HEK293 (cell line): ENCODE data around the gene LSM10.

Experiments used
- BCL11B ChIP-seq: fragments of 450-650 bp; formaldehyde crosslinking; IDR thresholded peaks from 2 replicates; pipeline ENCODE4 v1.5.1; 2016; ENCODE audit warnings: low read depth, missing biosample characterization, missing genetic modification characterization
- GLI2 ChIP-seq: fragments of 450-650 bp; formaldehyde crosslinking; IDR thresholded peaks from 2 replicates; pipeline ENCODE4; 2017; ENCODE audit warnings: missing biosample characterization, missing genetic modification characterization, low read depth, borderline replicate concordance
- IKZF3 ChIP-seq: fragments of 450-650 bp; IDR thresholded peaks from 2 replicates; pipeline ENCODE4 v1.5.0; 2018; ENCODE audit warnings: missing biosample characterization, mild to moderate bottlenecking, missing genetic modification characterization, moderate library complexity
- KLF16 ChIP-seq: fragments of 450-650 bp; formaldehyde crosslinking; IDR thresholded peaks from 2 replicates; pipeline ENCODE4 v1.5.1; 2017; ENCODE audit warnings: missing biosample characterization, missing genetic modification characterization
- OSR2 ChIP-seq: fragments of 450-650 bp; formaldehyde crosslinking; IDR thresholded peaks from 2 replicates; pipeline ENCODE4 v1.5.1; 2016; ENCODE audit warnings: missing biosample characterization, missing genetic modification characterization
- ZBTB7A ChIP-seq: fragments of 450-650 bp; formaldehyde crosslinking; IDR thresholded peaks from 2 replicates; pipeline ENCODE4 v1.5.1; 2016; ENCODE audit warnings: low read depth, missing biosample characterization, missing genetic modification characterization
- ZFP3 ChIP-seq: fragments of 450-650 bp; formaldehyde crosslinking; IDR thresholded peaks from 2 replicates; pipeline ENCODE4 v1.5.1; 2016; ENCODE audit warnings: low read depth, missing biosample characterization, missing genetic modification characterization
- ZIC2 ChIP-seq: fragments of 450-650 bp; formaldehyde crosslinking; IDR thresholded peaks from 2 replicates; pipeline ENCODE4 v1.5.1; 2016; ENCODE audit warnings: missing biosample characterization, missing genetic modification characterization
- ZNF184 ChIP-seq: fragments of 450-650 bp; IDR thresholded peaks from 2 replicates; pipeline ENCODE4 v1.5.1; 2018; ENCODE audit warnings: missing biosample characterization, mild to moderate bottlenecking, missing genetic modification characterization
- ZNF211 ChIP-seq: fragments of 450-650 bp; formaldehyde crosslinking; IDR thresholded peaks from 2 replicates; pipeline ENCODE4 v1.5.1; 2016; ENCODE audit warnings: low read depth, missing biosample characterization, missing genetic modification characterization
- ZNF391 ChIP-seq: fragments of 450-650 bp; formaldehyde crosslinking; IDR thresholded peaks from 2 replicates; pipeline ENCODE4 v1.5.1; 2016; ENCODE audit warnings: low read depth, missing biosample characterization, missing genetic modification characterization, borderline replicate concordance
- ZNF394 ChIP-seq: fragments of 450-650 bp; formaldehyde crosslinking; IDR thresholded peaks from 2 replicates; pipeline ENCODE4 v1.5.1; 2016; ENCODE audit warnings: missing biosample characterization, missing genetic modification characterization, mild to moderate bottlenecking, moderate library complexity, borderline replicate concordance
- ZNF416 ChIP-seq: fragments of 450-650 bp; formaldehyde crosslinking; IDR thresholded peaks from 2 replicates; pipeline ENCODE4 v1.5.1; 2016; ENCODE audit warnings: missing biosample characterization, missing genetic modification characterization
- ZNF560 ChIP-seq: fragments of 450-650 bp; formaldehyde crosslinking; IDR thresholded peaks from 2 replicates; pipeline ENCODE4 v1.5.1; 2017; ENCODE audit warnings: missing biosample characterization, missing genetic modification characterization, borderline replicate concordance
- ZNF596 ChIP-seq: fragments of 450-650 bp; IDR thresholded peaks from 2 replicates; pipeline ENCODE4 v1.5.0; 2018; ENCODE audit warnings: missing biosample characterization, mild to moderate bottlenecking, missing genetic modification characterization, moderate library complexity
- ZNF610 ChIP-seq: fragments of 450-650 bp; formaldehyde crosslinking; IDR thresholded peaks from 2 replicates; pipeline ENCODE4 v1.5.1; 2016; ENCODE audit warnings: missing biosample characterization, missing genetic modification characterization, borderline replicate concordance
- ZNF664 ChIP-seq: fragments of 450-650 bp; formaldehyde crosslinking; IDR thresholded peaks from 2 replicates; pipeline ENCODE4 v1.5.1; 2016; ENCODE audit warnings: missing biosample characterization, missing genetic modification characterization
- ZNF677 ChIP-seq: fragments of 450-650 bp; IDR thresholded peaks from 2 replicates; pipeline ENCODE4 v1.5.0; 2018; ENCODE audit warnings: missing biosample characterization, mild to moderate bottlenecking, missing genetic modification characterization, moderate library complexity
- ZNF701 ChIP-seq: fragments of 450-650 bp; formaldehyde crosslinking; IDR thresholded peaks from 2 replicates; pipeline ENCODE4 v1.5.1; 2016; ENCODE audit warnings: missing biosample characterization, missing genetic modification characterization
- ZNF777 ChIP-seq: fragments of 450-650 bp; formaldehyde crosslinking; IDR thresholded peaks from 2 replicates; pipeline ENCODE4 v1.5.1; 2017; ENCODE audit warnings: missing biosample characterization, missing genetic modification characterization, borderline replicate concordance
- ZNF791 ChIP-seq: fragments of 450-650 bp; formaldehyde crosslinking; IDR thresholded peaks from 2 replicates; pipeline ENCODE4 v1.5.1; 2016; ENCODE audit warnings: missing biosample characterization, missing genetic modification characterization
- ZNF792 ChIP-seq: fragments of 450-650 bp; formaldehyde crosslinking; IDR thresholded peaks from 2 replicates; pipeline ENCODE4 v1.5.1; 2016; ENCODE audit warnings: missing biosample characterization, missing genetic modification characterization
- ZSCAN23 ChIP-seq: fragments of 450-650 bp; formaldehyde crosslinking; IDR thresholded peaks from 2 replicates; pipeline ENCODE4 v1.5.1; 2016; ENCODE audit warnings: missing biosample characterization, missing genetic modification characterization
- TF ChIP-seq, protein P1 (sequence below): fragments of 450-650 bp; formaldehyde crosslinking; IDR thresholded peaks from 2 replicates; pipeline ENCODE4 v1.5.1; 2017; ENCODE audit warnings: missing biosample characterization, mild to moderate bottlenecking, missing genetic modification characterization, moderate library complexity
- TF ChIP-seq, protein P2 (sequence below): fragments of 450-650 bp; formaldehyde crosslinking; IDR thresholded peaks from 2 replicates; pipeline ENCODE4 v1.5.1; 2016; ENCODE audit warnings: missing biosample characterization, missing genetic modification characterization
- TF ChIP-seq, protein P3 (sequence below): fragments of 450-650 bp; formaldehyde crosslinking; IDR thresholded peaks from 2 replicates; pipeline ENCODE4 v1.5.1; 2016; ENCODE audit warnings: missing biosample characterization, missing genetic modification characterization
- TF ChIP-seq, protein P4 (sequence below): fragments of 450-650 bp; formaldehyde crosslinking; IDR thresholded peaks from 2 replicates; pipeline ENCODE4 v1.5.0; 2017; ENCODE audit warnings: missing biosample characterization, missing genetic modification characterization, borderline replicate concordance
- TF ChIP-seq, protein P5 (sequence below): fragments of 450-650 bp; formaldehyde crosslinking; IDR thresholded peaks from 2 replicates; pipeline ENCODE4 v1.5.1; 2017; ENCODE audit warnings: missing biosample characterization, missing genetic modification characterization

The LSM10 gene

DNA sequence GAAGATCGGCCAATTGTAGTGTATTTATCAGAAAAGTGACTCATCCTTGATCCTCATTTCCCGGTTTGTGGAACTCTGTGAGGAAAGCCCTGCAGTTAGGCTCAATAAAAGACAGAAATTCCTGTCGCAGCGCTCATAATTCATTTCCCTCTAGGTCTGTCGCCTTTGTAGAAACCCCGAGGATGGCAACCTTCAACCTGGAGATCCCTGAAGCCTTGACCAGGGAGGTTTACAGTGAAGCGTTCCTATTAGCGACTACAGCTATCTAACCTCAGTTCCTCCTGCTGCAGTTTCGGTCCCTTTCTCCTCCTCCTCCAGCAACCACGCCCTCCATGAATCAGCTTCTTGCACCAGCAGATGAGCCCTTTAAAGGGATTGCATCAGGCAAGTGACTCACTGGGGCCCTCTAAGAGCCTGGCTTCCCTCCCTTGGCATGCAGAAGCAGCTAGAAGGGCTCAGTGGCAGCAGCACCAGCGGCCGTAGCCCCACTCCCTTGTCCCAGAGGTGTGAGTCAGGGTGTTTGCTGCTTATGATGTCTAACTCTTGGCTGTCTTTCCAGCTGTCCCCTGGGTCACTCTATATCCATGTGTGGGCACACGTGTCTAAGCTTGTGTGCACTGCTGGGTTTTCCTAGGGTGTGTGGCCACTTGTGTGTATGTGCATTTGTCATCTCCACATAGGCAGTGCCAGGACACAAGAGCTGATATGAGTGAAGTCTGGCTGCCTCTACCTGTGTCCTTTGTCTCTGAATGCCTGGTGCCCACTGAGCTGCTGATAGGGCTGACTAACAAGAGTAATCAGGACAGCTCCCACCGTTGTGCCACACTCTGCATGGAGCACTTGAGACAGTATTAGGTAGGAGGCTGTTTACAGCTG is 11.2 kb downstream of the LSM10 start (continued):
- TF ChIP-seq ZNF777 (tag by site-specific recombination): no peak
- TF ChIP-seq, protein P1, sequence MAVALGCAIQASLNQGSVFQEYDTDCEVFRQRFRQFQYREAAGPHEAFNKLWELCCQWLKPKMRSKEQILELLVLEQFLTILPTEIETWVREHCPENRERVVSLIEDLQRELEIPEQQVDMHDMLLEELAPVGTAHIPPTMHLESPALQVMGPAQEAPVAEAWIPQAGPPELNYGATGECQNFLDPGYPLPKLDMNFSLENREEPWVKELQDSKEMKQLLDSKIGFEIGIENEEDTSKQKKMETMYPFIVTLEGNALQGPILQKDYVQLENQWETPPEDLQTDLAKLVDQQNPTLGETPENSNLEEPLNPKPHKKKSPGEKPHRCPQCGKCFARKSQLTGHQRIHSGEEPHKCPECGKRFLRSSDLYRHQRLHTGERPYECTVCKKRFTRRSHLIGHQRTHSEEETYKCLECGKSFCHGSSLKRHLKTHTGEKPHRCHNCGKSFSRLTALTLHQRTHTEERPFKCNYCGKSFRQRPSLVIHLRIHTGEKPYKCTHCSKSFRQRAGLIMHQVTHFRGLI (tag by site-specific recombination): no peak
- TF ChIP-seq ZNF211: no peak
- no peak for TF ChIP-seq ZBTB7A (tag by site-specific recombination)
- no peak for TF ChIP-seq ZNF677 (tag by site-specific recombination)
- TF ChIP-seq ZSCAN23 (tag by site-specific recombination): peak; percentile 91
- peak; percentile 95 for TF ChIP-seq OSR2
- TF ChIP-seq ZNF610 (tag by site-specific recombination): peak; percentile 71; the same call in 1 of the 2 replicates
- TF ChIP-seq ZNF391 (tag by site-specific recombination): peak; percentile 67; the same call in 1 of the 2 replicates
- TF ChIP-seq, protein P2, sequence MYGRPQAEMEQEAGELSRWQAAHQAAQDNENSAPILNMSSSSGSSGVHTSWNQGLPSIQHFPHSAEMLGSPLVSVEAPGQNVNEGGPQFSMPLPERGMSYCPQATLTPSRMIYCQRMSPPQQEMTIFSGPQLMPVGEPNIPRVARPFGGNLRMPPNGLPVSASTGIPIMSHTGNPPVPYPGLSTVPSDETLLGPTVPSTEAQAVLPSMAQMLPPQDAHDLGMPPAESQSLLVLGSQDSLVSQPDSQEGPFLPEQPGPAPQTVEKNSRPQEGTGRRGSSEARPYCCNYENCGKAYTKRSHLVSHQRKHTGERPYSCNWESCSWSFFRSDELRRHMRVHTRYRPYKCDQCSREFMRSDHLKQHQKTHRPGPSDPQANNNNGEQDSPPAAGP: peak; percentile 99
- no peak for TF ChIP-seq ZNF596 (tag by site-specific recombination)
- TF ChIP-seq IKZF3 (tag by site-specific recombination): peak; percentile 61
- no peak for TF ChIP-seq ZNF701 (tag by site-specific recombination)
- no peak for TF ChIP-seq ZNF560
- no peak for TF ChIP-seq GLI2 (tag by site-specific recombination)
- no peak for TF ChIP-seq ZFP3
- TF ChIP-seq ZNF791 (tag by site-specific recombination): no peak
- TF ChIP-seq ZNF664 (tag by site-specific recombination): no peak
- TF ChIP-seq, protein P3, sequence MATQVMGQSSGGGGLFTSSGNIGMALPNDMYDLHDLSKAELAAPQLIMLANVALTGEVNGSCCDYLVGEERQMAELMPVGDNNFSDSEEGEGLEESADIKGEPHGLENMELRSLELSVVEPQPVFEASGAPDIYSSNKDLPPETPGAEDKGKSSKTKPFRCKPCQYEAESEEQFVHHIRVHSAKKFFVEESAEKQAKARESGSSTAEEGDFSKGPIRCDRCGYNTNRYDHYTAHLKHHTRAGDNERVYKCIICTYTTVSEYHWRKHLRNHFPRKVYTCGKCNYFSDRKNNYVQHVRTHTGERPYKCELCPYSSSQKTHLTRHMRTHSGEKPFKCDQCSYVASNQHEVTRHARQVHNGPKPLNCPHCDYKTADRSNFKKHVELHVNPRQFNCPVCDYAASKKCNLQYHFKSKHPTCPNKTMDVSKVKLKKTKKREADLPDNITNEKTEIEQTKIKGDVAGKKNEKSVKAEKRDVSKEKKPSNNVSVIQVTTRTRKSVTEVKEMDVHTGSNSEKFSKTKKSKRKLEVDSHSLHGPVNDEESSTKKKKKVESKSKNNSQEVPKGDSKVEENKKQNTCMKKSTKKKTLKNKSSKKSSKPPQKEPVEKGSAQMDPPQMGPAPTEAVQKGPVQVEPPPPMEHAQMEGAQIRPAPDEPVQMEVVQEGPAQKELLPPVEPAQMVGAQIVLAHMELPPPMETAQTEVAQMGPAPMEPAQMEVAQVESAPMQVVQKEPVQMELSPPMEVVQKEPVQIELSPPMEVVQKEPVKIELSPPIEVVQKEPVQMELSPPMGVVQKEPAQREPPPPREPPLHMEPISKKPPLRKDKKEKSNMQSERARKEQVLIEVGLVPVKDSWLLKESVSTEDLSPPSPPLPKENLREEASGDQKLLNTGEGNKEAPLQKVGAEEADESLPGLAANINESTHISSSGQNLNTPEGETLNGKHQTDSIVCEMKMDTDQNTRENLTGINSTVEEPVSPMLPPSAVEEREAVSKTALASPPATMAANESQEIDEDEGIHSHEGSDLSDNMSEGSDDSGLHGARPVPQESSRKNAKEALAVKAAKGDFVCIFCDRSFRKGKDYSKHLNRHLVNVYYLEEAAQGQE (tag by site-specific recombination): peak; percentile 39; the same call in 1 of the 2 replicates
- no peak for TF ChIP-seq ZNF416 (tag by site-specific recombination)
- peak; percentile 73 for TF ChIP-seq ZNF184 (tag by site-specific recombination)
- TF ChIP-seq ZNF792 (tag by site-specific recombination): no peak
- peak; percentile 94 for TF ChIP-seq KLF16 (tag by site-specific recombination)
- no peak for TF ChIP-seq BCL11B (tag by site-specific recombination)
- peak; percentile 59 for TF ChIP-seq ZNF394 (tag by site-specific recombination)
- TF ChIP-seq ZIC2 (tag by site-specific recombination): no peak; the same call in 1 of the 2 replicates
- TF ChIP-seq, protein P4, sequence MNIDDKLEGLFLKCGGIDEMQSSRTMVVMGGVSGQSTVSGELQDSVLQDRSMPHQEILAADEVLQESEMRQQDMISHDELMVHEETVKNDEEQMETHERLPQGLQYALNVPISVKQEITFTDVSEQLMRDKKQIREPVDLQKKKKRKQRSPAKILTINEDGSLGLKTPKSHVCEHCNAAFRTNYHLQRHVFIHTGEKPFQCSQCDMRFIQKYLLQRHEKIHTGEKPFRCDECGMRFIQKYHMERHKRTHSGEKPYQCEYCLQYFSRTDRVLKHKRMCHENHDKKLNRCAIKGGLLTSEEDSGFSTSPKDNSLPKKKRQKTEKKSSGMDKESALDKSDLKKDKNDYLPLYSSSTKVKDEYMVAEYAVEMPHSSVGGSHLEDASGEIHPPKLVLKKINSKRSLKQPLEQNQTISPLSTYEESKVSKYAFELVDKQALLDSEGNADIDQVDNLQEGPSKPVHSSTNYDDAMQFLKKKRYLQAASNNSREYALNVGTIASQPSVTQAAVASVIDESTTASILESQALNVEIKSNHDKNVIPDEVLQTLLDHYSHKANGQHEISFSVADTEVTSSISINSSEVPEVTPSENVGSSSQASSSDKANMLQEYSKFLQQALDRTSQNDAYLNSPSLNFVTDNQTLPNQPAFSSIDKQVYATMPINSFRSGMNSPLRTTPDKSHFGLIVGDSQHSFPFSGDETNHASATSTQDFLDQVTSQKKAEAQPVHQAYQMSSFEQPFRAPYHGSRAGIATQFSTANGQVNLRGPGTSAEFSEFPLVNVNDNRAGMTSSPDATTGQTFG (tag by site-specific recombination): no peak; the same call in 1 of the 2 replicates
- TF ChIP-seq, protein P5, sequence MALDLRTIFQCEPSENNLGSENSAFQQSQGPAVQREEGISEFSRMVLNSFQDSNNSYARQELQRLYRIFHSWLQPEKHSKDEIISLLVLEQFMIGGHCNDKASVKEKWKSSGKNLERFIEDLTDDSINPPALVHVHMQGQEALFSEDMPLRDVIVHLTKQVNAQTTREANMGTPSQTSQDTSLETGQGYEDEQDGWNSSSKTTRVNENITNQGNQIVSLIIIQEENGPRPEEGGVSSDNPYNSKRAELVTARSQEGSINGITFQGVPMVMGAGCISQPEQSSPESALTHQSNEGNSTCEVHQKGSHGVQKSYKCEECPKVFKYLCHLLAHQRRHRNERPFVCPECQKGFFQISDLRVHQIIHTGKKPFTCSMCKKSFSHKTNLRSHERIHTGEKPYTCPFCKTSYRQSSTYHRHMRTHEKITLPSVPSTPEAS (tag by site-specific recombination): peak; percentile 76
